Natural killer cell treated with Interleukin-12 subunit alpha and Interleukin-12 subunit beta and Interleukin-15 and Interleukin-18, amount 100 ng/mL, for 72 hours (primary cell): Measurements from ENCODE around the gene ST8SIA1. TPM values are rescaled to one million over a fixed set of nuclear protein-coding genes. Genes with fewer than 3 reads are reported as not detected.
"Not testable (repeated sequence)": the region's sequence is repeated elsewhere in the genome, so short reads cannot be mapped to it uniquely, and the experiment has no call there.

Experiments used
- ATAC-seq, 2 donors: fragments of 150-1000 bp; cut with Tn5 transposase in 1 of 2; sonication (Bioruptor Pico), chemical (Tn5 transposase) in 1 of 2; 2 replicates each; pipeline ENCODE4 v1.10.0; 2021
- DNase-seq: peaks from one replicate; pipeline ENCODE4 v3.0.0; 2022; ENCODE audit warnings: low spot score
- H3K27ac Mint-ChIP-seq, 2 donors: 1 replicate in 1 of 2; 2 replicates in 1 of 2; pipeline ENCODE4 v1.8.0; 2022; ENCODE audit warnings: mixed read lengths in 2 of 2, mild to moderate bottlenecking in 1 of 2, moderate library complexity in 1 of 2
- H3K27me3 Mint-ChIP-seq, 2 donors: 1 replicate in 1 of 2; 2 replicates in 1 of 2; pipeline ENCODE4 v1.8.0; 2022; ENCODE audit warnings: mixed read lengths in 2 of 2
- H3K36me3 Mint-ChIP-seq: one replicate; pipeline ENCODE4 v1.8.0; 2022; ENCODE audit warnings: mixed read lengths
- H3K4me1 Mint-ChIP-seq, 2 donors: 1 replicate in 1 of 2; 2 replicates in 1 of 2; pipeline ENCODE4 v1.8.0; 2022; ENCODE audit warnings: low read depth in 2 of 2, mixed read lengths in 2 of 2, mild to moderate bottlenecking in 1 of 2
- H3K4me3 Mint-ChIP-seq: one replicate; pipeline ENCODE4 v1.8.0; 2022; ENCODE audit warnings: mixed read lengths
- H3K9me3 Mint-ChIP-seq: 2 replicates; pipeline ENCODE4 v1.8.0; 2022; ENCODE audit warnings: mixed read lengths
- total RNA-seq, 2 donors: library from RNA; stranded (reverse); gene quantifications; one replicate each; pipeline ENCODE4 v1.2.3, GENCODE V29; 2022

Gene ST8SIA1
- total RNA-seq, 2 donors from 2014 or later: 0.19 to 0.81 TPM

GRCh38 chr12:22196236-22196635 lies 138.3 kb downstream of the ST8SIA1 start:
- H3K27me3 Mint-ChIP-seq: peaks cover 7 to 10% of the 10 kb centered on the region in 2 donors
- H3K27ac Mint-ChIP-seq: no peak overlapping the region

GRCh38 chr12:22190969-22191368 lies 143.5 kb downstream of the ST8SIA1 start:
- Mint-ChIP-seq H3K4me1 (no peaks in the 10 kb centered on the region), H3K4me3 (no peak overlapping the region), H3K27me3 (peaks cover 7 to 10% of the 10 kb centered on the region in 2 donors), H3K9me3 (no peaks in the 10 kb centered on the region), H3K27ac (no peak overlapping the region), H3K36me3 (no peaks in the 10 kb centered on the region)
- no peak for DNase-seq
- no peak for ATAC-seq

More at GRCh38 chr12:22196236-22196635, 138.3 kb downstream of the ST8SIA1 start:
- Mint-ChIP-seq H3K9me3 (no peaks in the 10 kb centered on the region), H3K4me1 (no peaks in the 10 kb centered on the region), H3K4me3 (no peak overlapping the region), H3K36me3 (no peaks in the 10 kb centered on the region)
- DNase-seq: no peak
- no peak for ATAC-seq

DNA sequence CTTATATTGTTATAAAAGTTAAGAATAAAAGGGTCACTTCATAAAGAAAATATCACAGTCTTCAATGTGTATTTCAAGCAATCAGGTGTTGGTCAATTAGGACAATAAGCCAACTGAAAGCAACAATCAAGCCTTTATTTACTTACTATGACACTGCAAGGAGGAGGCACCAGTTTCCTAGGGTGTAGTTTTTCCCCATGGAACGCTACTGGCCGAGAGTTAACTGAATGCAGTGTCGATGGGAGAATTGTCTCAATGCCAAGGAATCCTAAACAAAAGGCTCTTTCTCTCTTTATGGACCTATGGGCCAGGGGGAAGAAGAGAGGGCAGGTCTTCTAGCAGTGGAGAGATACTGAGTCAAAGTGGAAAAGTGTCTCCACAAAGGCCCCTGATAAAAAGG lies 146.1 kb downstream of the ST8SIA1 start:
- no peaks in the 10 kb centered on the region for H3K4me1 Mint-ChIP-seq
- H3K36me3 Mint-ChIP-seq: no peaks in the 10 kb centered on the region
- H3K27ac Mint-ChIP-seq: no peak overlapping the region
- H3K9me3 Mint-ChIP-seq: no peaks in the 10 kb centered on the region
- H3K4me3 Mint-ChIP-seq: no peak overlapping the region
- ATAC-seq (no peak), DNase-seq (no peak)
- peaks cover 8 to 10% of the 10 kb centered on the region in 2 donors for H3K27me3 Mint-ChIP-seq

GRCh38 chr12:22180705-22181104 lies 153.8 kb downstream of the ST8SIA1 start:
- no peak for ATAC-seq
- no peaks in the 10 kb centered on the region for H3K36me3 Mint-ChIP-seq

DNA sequence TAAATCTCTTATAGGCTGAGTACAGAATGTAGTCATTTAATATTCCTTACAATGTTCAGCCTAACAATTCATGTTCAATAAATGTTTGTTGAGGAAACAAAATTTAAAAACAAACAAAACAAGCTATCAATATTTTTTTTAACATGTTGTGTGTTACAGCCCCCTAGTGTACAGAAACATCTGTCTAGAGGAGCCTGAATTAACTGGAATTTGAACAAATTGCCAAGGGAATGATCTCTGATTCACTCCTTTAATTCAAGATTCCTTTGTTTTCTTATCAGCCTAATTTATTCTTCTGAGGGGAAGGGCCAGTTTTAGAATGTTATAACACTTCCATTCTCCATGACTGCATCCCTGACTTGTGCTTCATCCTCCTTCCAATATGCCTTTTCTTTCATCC lies 161.3 kb downstream of the ST8SIA1 start:
- DNase-seq: no peak
- Mint-ChIP-seq H3K9me3 (no peaks in the 10 kb centered on the region), H3K4me3 (no peak overlapping the region)

More at GRCh38 chr12:22180705-22181104, 153.8 kb downstream of the ST8SIA1 start:
- Mint-ChIP-seq H3K4me3 (no peak overlapping the region), H3K9me3 (no peaks in the 10 kb centered on the region), H3K4me1 (no peaks in the 10 kb centered on the region), H3K27ac (no peak overlapping the region), H3K27me3 (peaks cover 21 to 27% of the 10 kb centered on the region in 2 donors)
- no peak for DNase-seq

DNA sequence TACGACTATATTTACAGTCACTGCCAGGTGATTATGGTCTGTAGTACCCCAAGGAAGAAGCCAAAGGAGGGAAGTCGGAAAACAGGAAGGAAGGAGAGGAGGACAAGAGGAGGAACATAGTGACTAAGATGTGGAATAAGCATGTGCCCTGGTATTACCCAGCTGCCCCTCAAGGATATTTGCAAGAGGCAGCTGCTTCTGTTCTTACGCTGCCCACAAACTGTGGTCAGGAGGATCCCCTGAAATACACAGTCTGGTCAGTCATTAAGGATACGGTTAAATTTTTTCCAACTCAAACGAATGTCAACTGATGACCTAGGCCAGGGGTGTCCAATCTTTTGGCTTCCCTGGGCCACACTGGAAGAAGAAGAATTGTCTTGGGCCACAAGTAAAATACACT lies 162.0 kb downstream of the ST8SIA1 start:
- ATAC-seq (no peak), DNase-seq (no peak)
- no peak overlapping the region for H3K27ac Mint-ChIP-seq
- peaks cover 11 to 17% of the 10 kb centered on the region in 2 donors for H3K27me3 Mint-ChIP-seq
- peaks cover 0 to 2% of the 10 kb centered on the region in 2 donors for H3K4me1 Mint-ChIP-seq
- no peak overlapping the region for H3K4me3 Mint-ChIP-seq
- H3K36me3 Mint-ChIP-seq: no peaks in the 10 kb centered on the region
- H3K9me3 Mint-ChIP-seq: no peaks in the 10 kb centered on the region

More for the DNA sequence above, 161.3 kb downstream of the ST8SIA1 start:
- H3K27me3 Mint-ChIP-seq: peaks cover 11 to 17% of the 10 kb centered on the region in 2 donors
- H3K4me1 Mint-ChIP-seq: peaks cover 0 to 2% of the 10 kb centered on the region in 2 donors
- H3K27ac Mint-ChIP-seq: no peak overlapping the region
- H3K36me3 Mint-ChIP-seq: no peaks in the 10 kb centered on the region
- ATAC-seq: no peak

GRCh38 chr12:22169376-22169775 lies 165.1 kb downstream of the ST8SIA1 start:
- no peaks in the 10 kb centered on the region for H3K9me3 Mint-ChIP-seq
- DNase-seq (no peak), ATAC-seq (no peak)
- H3K27ac Mint-ChIP-seq: no peak overlapping the region
- H3K36me3 Mint-ChIP-seq: no peaks in the 10 kb centered on the region
- H3K4me3 Mint-ChIP-seq: no peak overlapping the region
- peaks cover 1 to 3% of the 10 kb centered on the region in 2 donors for H3K4me1 Mint-ChIP-seq
- peaks cover 7 to 8% of the 10 kb centered on the region in 2 donors for H3K27me3 Mint-ChIP-seq

DNA sequence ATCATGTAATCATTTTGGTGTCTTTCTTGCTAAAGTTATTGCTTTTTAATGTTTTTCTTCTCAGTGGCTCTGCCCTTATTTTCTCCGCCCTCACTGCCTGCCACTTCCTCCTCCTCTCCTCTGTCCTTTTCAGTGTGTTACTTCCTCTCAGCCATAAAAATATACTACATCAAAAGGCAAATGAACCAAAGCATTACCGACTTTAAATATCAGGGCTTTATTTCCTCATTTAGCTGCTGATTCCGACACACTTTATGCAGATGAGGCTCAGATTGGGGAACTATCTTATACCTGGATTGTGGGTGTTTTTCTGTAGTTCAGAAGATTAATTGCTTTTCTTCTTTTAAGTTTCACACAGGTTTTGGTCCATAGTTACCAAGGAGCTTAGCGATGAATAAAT lies 170.4 kb downstream of the ST8SIA1 start:
- Mint-ChIP-seq H3K27ac (peak overlapping the region; percentile 26 to 70), H3K4me1 (peaks cover 8 to 20% of the 10 kb centered on the region in 2 donors), H3K4me3 (peak overlapping the region; percentile 37)

DNA sequence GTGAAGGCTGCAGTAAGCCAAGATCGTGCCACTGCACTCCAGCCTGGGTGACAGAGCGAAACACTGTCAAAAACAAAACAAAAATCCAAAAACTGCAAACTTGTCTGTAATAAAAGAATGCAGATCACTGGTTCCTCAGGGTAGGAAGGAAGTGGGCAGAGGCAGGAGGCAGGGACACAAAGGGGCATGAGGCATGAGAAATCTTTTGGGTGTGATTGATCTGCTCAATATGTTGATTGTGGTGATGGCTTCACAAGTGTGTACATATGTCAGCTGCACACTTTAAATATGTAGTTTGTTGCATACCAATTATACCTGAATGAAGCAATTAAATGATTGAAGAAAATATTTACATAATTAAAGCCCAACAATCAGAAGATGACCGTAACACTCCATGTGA lies 170.9 kb downstream of the ST8SIA1 start:
- peak overlapping the region; percentile 26 to 70 for H3K27ac Mint-ChIP-seq
- H3K4me3 Mint-ChIP-seq: no peak overlapping the region
- no peaks in the 10 kb centered on the region for H3K36me3 Mint-ChIP-seq

More for the DNA sequence above, 170.4 kb downstream of the ST8SIA1 start:
- Mint-ChIP-seq H3K27me3 (peaks cover 0 to under 1% of the 10 kb centered on the region in 2 donors), H3K9me3 (no peaks in the 10 kb centered on the region), H3K36me3 (no peaks in the 10 kb centered on the region)
- no peak for DNase-seq
- no peak for ATAC-seq

DNA sequence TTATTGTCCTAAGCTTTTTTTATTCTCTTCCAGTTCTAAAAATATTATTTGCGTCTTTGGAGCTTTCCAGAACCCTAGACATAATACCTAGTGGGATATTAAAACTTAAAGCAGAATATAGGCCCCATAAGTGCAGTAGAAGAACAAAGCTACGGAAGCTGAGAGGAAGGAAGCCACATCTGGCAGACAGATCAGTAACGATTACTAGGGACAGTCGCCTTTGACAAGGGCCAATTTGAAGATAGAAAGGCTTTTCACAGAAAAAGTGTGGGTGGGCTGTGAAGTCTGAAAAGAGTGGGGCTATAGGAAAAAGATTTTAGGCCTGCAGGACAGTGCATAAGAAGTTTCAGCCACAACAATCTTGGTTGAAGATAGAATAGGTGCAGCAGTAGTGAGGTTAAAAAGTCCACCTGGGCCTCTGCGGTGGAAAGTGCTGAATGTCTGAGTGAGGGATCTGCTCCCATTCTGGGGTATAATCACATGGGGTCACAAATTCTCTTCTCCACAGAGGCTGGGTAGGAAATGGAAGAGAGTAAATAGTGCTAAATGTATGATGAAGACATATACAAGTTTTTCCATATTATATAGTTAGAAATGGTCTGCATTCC lies 174.0 kb downstream of the ST8SIA1 start:
- DNase-seq: no peak
- no peaks in the 10 kb centered on the region for H3K36me3 Mint-ChIP-seq
- H3K27me3 Mint-ChIP-seq: no peaks in the 10 kb centered on the region
- H3K4me3 Mint-ChIP-seq: no peak overlapping the region
- H3K4me1 Mint-ChIP-seq: peaks cover 8 to 20% of the 10 kb centered on the region in 2 donors
- peak overlapping the region in 1 of 2 donors; percentile 42 for H3K27ac Mint-ChIP-seq
- no peaks in the 10 kb centered on the region for H3K9me3 Mint-ChIP-seq
- no peak for ATAC-seq

More for the DNA sequence above, 170.9 kb downstream of the ST8SIA1 start:
- DNase-seq (no peak), ATAC-seq (no peak)
- no peaks in the 10 kb centered on the region for H3K9me3 Mint-ChIP-seq
- H3K4me1 Mint-ChIP-seq: peaks cover 8 to 20% of the 10 kb centered on the region in 2 donors
- no peaks in the 10 kb centered on the region for H3K27me3 Mint-ChIP-seq

DNA sequence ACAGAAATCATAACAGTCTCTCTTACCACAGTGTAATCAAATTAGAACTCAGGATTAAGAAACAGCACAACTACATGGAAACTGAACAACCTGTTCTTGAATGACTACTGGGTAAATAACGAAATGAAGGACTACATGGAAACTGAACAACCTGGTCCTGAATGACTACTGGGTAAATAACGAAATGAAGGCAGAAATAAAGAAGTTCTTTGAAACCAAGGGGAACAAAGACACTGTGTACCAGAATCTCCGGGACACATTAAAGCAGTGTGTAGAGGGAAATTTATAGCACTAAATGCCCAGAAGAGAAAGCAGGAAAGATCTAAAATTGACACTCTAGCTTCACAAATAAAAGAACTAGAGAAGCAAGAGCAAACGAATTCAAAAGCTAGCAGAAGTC lies 185.2 kb downstream of the ST8SIA1 start:
- not testable (repeated sequence) for H3K27ac Mint-ChIP-seq, DNase-seq, H3K4me3 Mint-ChIP-seq, ATAC-seq, H3K9me3 Mint-ChIP-seq, H3K36me3 Mint-ChIP-seq, H3K4me1 Mint-ChIP-seq
- peaks cover 16 to 26% of the 10 kb centered on the region in 2 donors for H3K27me3 Mint-ChIP-seq

GRCh38 chr12:22146686-22147085 lies 187.8 kb downstream of the ST8SIA1 start:
- not testable (repeated sequence) for DNase-seq, ATAC-seq, H3K4me3 Mint-ChIP-seq, H3K9me3 Mint-ChIP-seq, H3K27ac Mint-ChIP-seq, H3K4me1 Mint-ChIP-seq, H3K36me3 Mint-ChIP-seq
- peaks cover 9 to 26% of the 10 kb centered on the region in 2 donors for H3K27me3 Mint-ChIP-seq
